B cell (primary cell): ENCODE measurements around the gene ZMYM4. TPM values are rescaled to one million over a fixed set of nuclear protein-coding genes. Genes with fewer than 3 reads are reported as not detected.

Source experiments
- ATAC-seq: fragments of 200-7000 bp; cut with Tn5 transposase; one replicate; pipeline ENCODE4 v1.10.0; 2021; ENCODE audit warnings: low read depth, mild to moderate bottlenecking, moderate number of reproducible peaks, moderate library complexity
- CTCF ChIA-PET: fragments of 350-600 bp; sonication (Branson Sonifier 250); formaldehyde crosslinking; loops from one replicate; lab custom pipeline; 2021; ENCODE audit warnings: antibody characterized with exemption, inconsistent platforms; lab: Charles Lee
- POLR2A ChIA-PET: fragments of 350-600 bp; sonication (Branson Sonifier 250); formaldehyde crosslinking; loops from one replicate; lab custom pipeline; 2021; ENCODE audit warnings: antibody characterized with exemption; lab: Charles Lee
- DNase-seq: peaks from one replicate; pipeline ENCODE4 v3.0.0; 2013
- H2AFZ ChIP-seq: 2 replicates; pipeline ENCODE4 v1.6.1; 2012; ENCODE audit warnings: mild to moderate bottlenecking, low read depth, low read length; ENCODE audit not compliant: insufficient read depth, poor library complexity, severe bottlenecking
- H3K27ac ChIP-seq, 2 donors: 1 replicate in 1 of 2; 2 replicates in 1 of 2; pipeline ENCODE4 v1.5.1; 2012 to 2013; ENCODE audit warnings: low read length in 2 of 2, mild to moderate bottlenecking in 2 of 2, moderate library complexity in 1 of 2
- H3K27me3 ChIP-seq, 4 experiments: fragments of 200-600 bp in 1 of 4; sonication (generic) in 1 of 4; replicated peaks in 1 of 4; 1 replicate in 2 of 4; 2 replicates in 2 of 4; pipeline versions ENCODE4 v1.6.1 to v1.7.0; 2013 to 2016; ENCODE audit warnings: low read length in 3 of 4, mild to moderate bottlenecking in 2 of 4, mixed read lengths in 1 of 4, moderate library complexity in 1 of 4; ENCODE audit not compliant: insufficient read depth in 4 of 4, control insufficient read depth in 3 of 4; ENCODE audit errors: control extremely low read depth in 1 of 4
- H3K36me3 ChIP-seq, 2 experiments: replicated peaks in 1 of 2; 1 replicate in 1 of 2; 2 replicates in 1 of 2; pipeline versions ENCODE4 v1.6.1 to v1.7.1; 2013; ENCODE audit warnings: low read length in 1 of 2; ENCODE audit not compliant: insufficient read depth in 2 of 2, control insufficient read depth in 1 of 2; ENCODE audit errors: control extremely low read depth in 1 of 2, extremely low read depth in 1 of 2
- H3K4me1 ChIP-seq, 2 donors: fragments of 200-600 bp in 1 of 2; sonication (generic) in 1 of 2; 1 replicate in 1 of 2; 2 replicates in 1 of 2; pipeline versions ENCODE4 v1.5.1 to v1.6.1; 2013 to 2017; ENCODE audit warnings: low read length in 2 of 2; ENCODE audit not compliant: control insufficient read depth in 2 of 2, insufficient read depth in 2 of 2
- H3K4me2 ChIP-seq: replicated peaks from 2 replicates; pipeline ENCODE3; 2012; ENCODE audit warnings: mild to moderate bottlenecking, low read depth, low read length; ENCODE audit not compliant: poor library complexity, severe bottlenecking
- H3K4me3 ChIP-seq, 5 experiments: fragments of 200-600 bp in 1 of 5; sonication (generic) in 1 of 5; 1 replicate in 3 of 5; 2 replicates in 2 of 5; pipeline versions ENCODE4 v1.5.1 to v1.7.0; 2011 to 2016; ENCODE audit warnings: low read length in 4 of 5, mild to moderate bottlenecking in 4 of 5, low read depth in 2 of 5, control low read depth in 1 of 5, moderate library complexity in 1 of 5; ENCODE audit not compliant: insufficient read depth in 1 of 5; ENCODE audit errors: control extremely low read depth in 1 of 5, extremely low read depth in 1 of 5
- H3K79me2 ChIP-seq: fragments of 200-600 bp; sonication (generic); one replicate; pipeline ENCODE4 v1.6.0; 2016; ENCODE audit warnings: low read length; ENCODE audit not compliant: control insufficient read depth, insufficient read depth
- H3K9ac ChIP-seq: fragments of 200-600 bp; sonication (generic); 2 replicates; pipeline ENCODE4 v1.6.1; 2017; ENCODE audit warnings: mild to moderate bottlenecking, low read length, moderate library complexity
- H3K9me3 ChIP-seq, 3 donors: one replicate each; pipeline versions ENCODE4 v1.6.1 to v1.7.1; 2013; ENCODE audit warnings: low read length in 2 of 3; ENCODE audit not compliant: control insufficient read depth in 2 of 3, insufficient read depth in 1 of 3; ENCODE audit errors: control extremely low read depth in 1 of 3
- H4K20me1 ChIP-seq: 2 replicates; pipeline ENCODE4 v1.6.0; 2012; ENCODE audit warnings: mild to moderate bottlenecking, low read length; ENCODE audit not compliant: insufficient read depth, control insufficient read depth, poor library complexity, severe bottlenecking
- H3K27ac Mint-ChIP-seq: one replicate; pipeline ENCODE4 v1.8.0; 2021; ENCODE audit warnings: mixed read lengths
- H3K27me3 Mint-ChIP-seq: one replicate; pipeline ENCODE4 v1.8.0; 2021; ENCODE audit warnings: mixed read lengths
- H3K4me1 Mint-ChIP-seq: one replicate; pipeline ENCODE4 v1.8.0; 2021; ENCODE audit warnings: mixed read lengths
- H3K4me3 Mint-ChIP-seq: one replicate; pipeline ENCODE4 v1.8.0; 2021; ENCODE audit warnings: mixed read lengths
- H3K9me3 Mint-ChIP-seq: one replicate; pipeline ENCODE4 v1.8.0; 2022; ENCODE audit warnings: mixed read lengths; ENCODE audit not compliant: insufficient read depth
- EZH2 ChIP-seq: IDR thresholded peaks from 2 replicates; pipeline ENCODE4 v1.6.1; 2012; ENCODE audit warnings: borderline replicate concordance, low read depth, mild to moderate bottlenecking, moderate library complexity, low read length; ENCODE audit not compliant: insufficient read depth, poor library complexity, severe bottlenecking
- WGBS: methylation state at CpG from one replicate; pipeline ENCODE4 v1.1.5; 2013; ENCODE audit warnings: missing lambda C conversion rate; ENCODE audit not compliant: insufficient coverage; 5-methylcytosine and 5-hydroxymethylcytosine counted together
- intact Hi-C: fragments of 100-400 bp; cut with micrococcal nuclease; formaldehyde crosslinking; loops from one replicate; pipeline ENCODE4 v1.10.0; 2022
- polyA plus RNA-seq: library from polyadenylated mRNA; depleted of rRNA; stranded (reverse); fragments of >200 nt; gene quantifications from 2 replicates; pipeline ENCODE4 v1.2.3, GENCODE V29; 2012
- total RNA-seq, 2 donors: library from RNA; stranded (reverse); fragments of 120-200 nt in 1 of 2; gene quantifications; 1 replicate in 1 of 2; 2 replicates in 1 of 2; pipeline versions ENCODE4 v1.2.3 to v1.2.4, GENCODE V29; 2013 to 2022
- TF ChIP-seq, protein P1 (sequence below): fragments of 200-600 bp; IDR thresholded peaks from one replicate; pipeline ENCODE4 v1.8.0; 2022; ENCODE audit warnings: antibody characterized with exemption, mild to moderate bottlenecking

ZMYM4 gene
- total and polyA plus RNA-seq, 2 donors (not counting 1 experiment from before 2014, with no cell fraction given), result 7.2 to 45.2 TPM

DNA sequence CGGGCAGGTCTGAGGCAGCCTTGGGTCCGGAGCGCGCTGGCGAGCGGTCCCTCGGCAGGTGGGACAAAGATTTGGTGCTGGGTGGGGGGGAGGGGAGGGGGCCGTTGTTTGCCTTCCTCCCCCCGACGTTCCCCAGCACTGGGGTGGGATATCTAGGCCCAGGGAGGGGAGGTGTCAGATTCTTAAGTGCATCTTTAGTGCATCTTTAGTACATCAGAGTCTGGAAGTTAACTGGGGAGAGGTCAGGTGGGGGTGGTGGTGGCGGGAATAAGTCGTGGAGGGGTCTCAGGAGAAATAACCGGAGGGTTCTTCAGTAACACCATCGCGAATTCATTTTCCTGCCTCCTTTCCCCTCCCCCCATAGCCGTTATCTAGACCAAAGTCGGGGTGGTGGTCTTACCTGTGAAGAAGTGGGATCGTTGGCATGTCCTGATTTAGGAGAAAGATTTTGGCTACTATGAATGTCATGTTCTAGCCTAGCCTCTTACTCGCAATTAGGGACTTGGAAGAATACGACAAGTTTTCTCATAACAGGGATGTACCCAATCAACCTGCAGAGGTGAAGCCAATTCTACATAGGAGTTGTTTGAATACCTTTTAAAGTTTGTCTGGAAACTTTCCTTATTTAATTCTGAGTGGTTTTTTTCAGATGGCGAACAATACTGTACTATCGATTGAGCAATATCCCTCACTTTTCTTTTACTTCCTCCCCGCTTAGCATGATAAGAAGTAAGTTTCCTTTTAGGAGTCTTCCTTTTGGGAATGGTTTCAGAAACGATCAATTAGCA is 886 bp downstream of the ZMYM4 start:
- no peaks in the 10 kb centered on the region for H3K9me3 ChIP-seq
- peak; percentile 41 for DNase-seq
- H3K9ac ChIP-seq, result peak overlapping the region; percentile 94
- Mint-ChIP-seq H3K4me3 (peak overlapping the region; percentile 87), H3K9me3 (no peaks in the 10 kb centered on the region), H3K4me1 (peaks cover 28% of the 10 kb centered on the region), H3K27ac (peak overlapping the region; percentile 89), H3K27me3 (peaks cover 13% of the 10 kb centered on the region)
- H3K4me2 ChIP-seq, result peak overlapping the region; percentile 83
- peak overlapping the region; percentile 95 for H2AFZ ChIP-seq
- 0% methylated on average over 9 of the region's 24 CpGs for WGBS
- H3K27ac ChIP-seq, result peak overlapping the region; percentile 21 to 90
- H4K20me1 ChIP-seq, result no peaks in the 10 kb centered on the region
- peaks cover 14 to 15% of the 10 kb centered on the region in 2 donors for H3K4me1 ChIP-seq
- TF ChIP-seq, protein P1, sequence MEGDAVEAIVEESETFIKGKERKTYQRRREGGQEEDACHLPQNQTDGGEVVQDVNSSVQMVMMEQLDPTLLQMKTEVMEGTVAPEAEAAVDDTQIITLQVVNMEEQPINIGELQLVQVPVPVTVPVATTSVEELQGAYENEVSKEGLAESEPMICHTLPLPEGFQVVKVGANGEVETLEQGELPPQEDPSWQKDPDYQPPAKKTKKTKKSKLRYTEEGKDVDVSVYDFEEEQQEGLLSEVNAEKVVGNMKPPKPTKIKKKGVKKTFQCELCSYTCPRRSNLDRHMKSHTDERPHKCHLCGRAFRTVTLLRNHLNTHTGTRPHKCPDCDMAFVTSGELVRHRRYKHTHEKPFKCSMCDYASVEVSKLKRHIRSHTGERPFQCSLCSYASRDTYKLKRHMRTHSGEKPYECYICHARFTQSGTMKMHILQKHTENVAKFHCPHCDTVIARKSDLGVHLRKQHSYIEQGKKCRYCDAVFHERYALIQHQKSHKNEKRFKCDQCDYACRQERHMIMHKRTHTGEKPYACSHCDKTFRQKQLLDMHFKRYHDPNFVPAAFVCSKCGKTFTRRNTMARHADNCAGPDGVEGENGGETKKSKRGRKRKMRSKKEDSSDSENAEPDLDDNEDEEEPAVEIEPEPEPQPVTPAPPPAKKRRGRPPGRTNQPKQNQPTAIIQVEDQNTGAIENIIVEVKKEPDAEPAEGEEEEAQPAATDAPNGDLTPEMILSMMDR, result no peak
- no peak for TF ChIP-seq EZH2
- ChIA-PET POLR2A (interaction anchor here (0.7 to 1.4 kb wide), 2 partner anchors 23 to 500 kb away, joined by 3 to 5 read pairs; partner anchors contain the start of gene CLSPN), CTCF (no interaction called here)
- no peak for ATAC-seq
- H3K4me3 ChIP-seq, result peak overlapping the region; percentile 32 to 88 (median 71)
- H3K36me3 ChIP-seq, result no peaks in the 10 kb centered on the region
- intact Hi-C loops, result loop anchor here (1.0 kb wide), 1 partner anchor 238 kb away; the partner anchor contains the start of gene ZMYM6
- no peaks in the 10 kb centered on the region for H3K27me3 ChIP-seq
- H3K79me2 ChIP-seq, result peaks cover 50% of the 10 kb centered on the region

DNA sequence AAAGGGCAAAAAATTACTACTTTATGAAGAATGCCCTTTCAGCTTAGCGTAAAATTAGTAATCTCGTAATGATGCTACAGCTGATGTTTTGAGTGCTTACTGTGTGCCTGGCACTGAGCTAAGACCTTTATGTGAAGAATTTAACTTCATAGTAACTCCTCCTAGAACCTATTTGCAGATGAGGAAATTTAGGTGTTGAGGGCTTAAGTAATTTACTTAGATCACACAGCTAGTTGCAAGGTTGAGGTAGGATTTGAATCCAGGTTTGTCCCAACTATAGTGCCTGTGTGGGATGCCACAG is 1.4 kb downstream of the ZMYM4 start:
- TF ChIP-seq, protein P1, result no peak
- TF ChIP-seq EZH2, result no peak
- H3K36me3 ChIP-seq, result no peaks in the 10 kb centered on the region
- no peak for DNase-seq
- H3K9me3 ChIP-seq, result no peaks in the 10 kb centered on the region
- intact Hi-C loops, result loop anchor here (1.0 kb wide), 1 partner anchor 239 kb away; the partner anchor contains the start of gene ZMYM6
- CTCF ChIA-PET, result no interaction called here
- H3K9me3 Mint-ChIP-seq, result no peaks in the 10 kb centered on the region
- no peak overlapping the region for H3K27ac ChIP-seq
- H3K4me1 Mint-ChIP-seq, result peaks cover 28% of the 10 kb centered on the region
- H3K27ac Mint-ChIP-seq, result peak overlapping the region; percentile 89
- peak overlapping the region; percentile 87 for H3K4me3 Mint-ChIP-seq
- peaks cover 7% of the 10 kb centered on the region for H3K27me3 Mint-ChIP-seq
- H4K20me1 ChIP-seq, result no peaks in the 10 kb centered on the region
- POLR2A ChIA-PET, result no interaction called here
- no peaks in the 10 kb centered on the region for H3K27me3 ChIP-seq
- peak overlapping the region in 3 of 5 experiments; percentile 32 to 88 (median 71) for H3K4me3 ChIP-seq
- WGBS, result no CpG with 5 or more reads among the region's 2 CpGs
- peak overlapping the region; percentile 83 for H3K4me2 ChIP-seq
- H3K79me2 ChIP-seq, result peaks cover 51% of the 10 kb centered on the region
- H3K4me1 ChIP-seq, result peaks cover 14 to 15% of the 10 kb centered on the region in 2 donors
- H2AFZ ChIP-seq, result no peak overlapping the region
- no peak for ATAC-seq
- peak overlapping the region; percentile 94 for H3K9ac ChIP-seq
